GM12878 (cell line): Measurements from ENCODE around the gene TLX1. TPM values are rescaled to one million over a fixed set of nuclear protein-coding genes. Genes with fewer than 3 reads are reported as not detected.

Experiments
- ATAC-seq: fragments of 200-7000 bp; cut with Tn5 transposase; 3 replicates; pipeline ENCODE4 v1.9.1; 2020; ENCODE audit warnings: mild to moderate bottlenecking, moderate library complexity
- BruUV-seq: library from RNA; stranded (reverse); fragments of 400-500 nt; replicated peaks from 2 replicates; lab custom pipeline; 2021; lab: Mats Ljungman, UMichigan
- CTCF ChIA-PET: fragments of 300-600 bp; sonication (Branson Sonifier 250); formaldehyde crosslinking; extraction: SDS; loops from one replicate; lab custom pipeline; 2021; ENCODE audit warnings: inconsistent platforms; lab: Yijun Ruan, JAX
- POLR2A ChIA-PET: fragments of 350-600 bp; formaldehyde crosslinking; extraction: SDS; loops from one replicate; lab custom pipeline; 2021; ENCODE audit warnings: inconsistent platforms; lab: Charles Lee
- RAD21 ChIA-PET: fragments of 300-600 bp; sonication (Branson Sonifier 250); formaldehyde crosslinking; loops from one replicate; lab custom pipeline; 2023; ENCODE audit warnings: antibody characterized with exemption; ENCODE audit not compliant: unreplicated experiment; lab: Charles Lee
- SMC1A ChIA-PET: fragments of 300-600 bp; sonication (Branson Sonifier 250); formaldehyde crosslinking; loops from one replicate; lab custom pipeline; 2023; ENCODE audit not compliant: unreplicated experiment, uncharacterized antibody; lab: Charles Lee
- DNase-seq: peaks from one replicate; pipeline ENCODE4 v3.0.0-alpha.2; 2011; ENCODE audit warnings: low read depth, low spot score
- FAIRE-seq: peaks from 3 replicates; lab custom pipeline; 2011; peaks lifted over from hg19 to GRCh38; lab: Jason Lieb, UNC
- H2AFZ ChIP-seq: 2 replicates; pipeline ENCODE4 v1.6.0; 2011; ENCODE audit warnings: low read depth, low read length, control low read depth; ENCODE audit not compliant: control insufficient read depth
- H3K27ac ChIP-seq: 2 replicates; pipeline ENCODE4 v1.5.1; 2011; ENCODE audit warnings: control low read depth; ENCODE audit not compliant: control insufficient read depth, insufficient read depth
- H3K27me3 ChIP-seq, 2 experiments: replicated peaks in 1 of 2; 2 replicates each; pipeline versions ENCODE4 v1.6.0 to v1.6.1; 2011; ENCODE audit warnings: low read length in 1 of 2; ENCODE audit not compliant: control insufficient read depth in 2 of 2, insufficient read depth in 2 of 2
- H3K36me3 ChIP-seq, 2 experiments: 2 replicates each; pipeline ENCODE4 v1.5.1; 2011; ENCODE audit warnings: low read length in 1 of 2; ENCODE audit not compliant: control insufficient read depth in 2 of 2, insufficient read depth in 2 of 2
- H3K4me1 ChIP-seq: 2 replicates; pipeline ENCODE4 v1.6.1; 2011; ENCODE audit warnings: mild to moderate bottlenecking, low read length, moderate library complexity, mixed read lengths; ENCODE audit not compliant: control insufficient read depth, insufficient read depth
- H3K4me2 ChIP-seq: 2 replicates; pipeline ENCODE4 v1.6.0; 2011; ENCODE audit warnings: control low read depth; ENCODE audit not compliant: control insufficient read depth, insufficient read depth
- H3K4me3 ChIP-seq: fragments of 200-600 bp; sonication (generic); 2 replicates; pipeline ENCODE4 v1.5.1; 2016
- H3K79me2 ChIP-seq: 2 replicates; pipeline ENCODE4 v1.6.0; 2011; ENCODE audit warnings: low read length; ENCODE audit not compliant: control insufficient read depth, insufficient read depth
- H3K9ac ChIP-seq: 2 replicates; pipeline ENCODE4 v1.8.0; 2011; ENCODE audit warnings: low read length, control low read depth, mixed read lengths; ENCODE audit not compliant: control insufficient read depth, insufficient read depth
- H3K9me3 ChIP-seq: replicated peaks from 3 replicates; pipeline ENCODE4 v1.5.1; 2011; ENCODE audit warnings: mild to moderate bottlenecking, low read length; ENCODE audit not compliant: control insufficient read depth, insufficient read depth
- H4K20me1 ChIP-seq: 2 replicates; pipeline ENCODE4 v1.6.0; 2011; ENCODE audit not compliant: control insufficient read depth, insufficient read depth
- BMI1 ChIP-seq: fragments of 450-650 bp; IDR thresholded peaks from 2 replicates; pipeline ENCODE4 v1.6.1; 2016; ENCODE audit warnings: mild to moderate bottlenecking, moderate library complexity, borderline replicate concordance
- ESRRA ChIP-seq: IDR thresholded peaks from 2 replicates; pipeline ENCODE4 v1.6.1; 2012; ENCODE audit warnings: mild to moderate bottlenecking, low read length, improper control_type of control experiment
- EZH2 ChIP-seq: IDR thresholded peaks from 2 replicates; pipeline ENCODE4 v1.6.1; 2012; ENCODE audit warnings: low read depth, mild to moderate bottlenecking, control low read depth, inconsistent platforms, low read length, borderline replicate concordance; ENCODE audit not compliant: control insufficient read depth
- LARP7 ChIP-seq: fragments of 450-650 bp; IDR thresholded peaks from 2 replicates; pipeline ENCODE4 v1.6.1; 2017; ENCODE audit warnings: mild to moderate bottlenecking
- MYB ChIP-seq: fragments of 150-350 bp; IDR thresholded peaks from 2 replicates; pipeline ENCODE4 v1.6.1; 2014; ENCODE audit warnings: mild to moderate bottlenecking, low read depth, low read length, borderline replicate concordance
- MYC ChIP-seq: IDR thresholded peaks from 2 replicates; pipeline ENCODE4 v1.6.1; 2011; ENCODE audit warnings: mild to moderate bottlenecking, low read length, moderate library complexity, inconsistent platforms; ENCODE audit not compliant: insufficient read depth, insufficient replicate concordance, insufficient read length, severe bottlenecking
- NRF1 ChIP-seq: conservative IDR thresholded peaks from 2 replicates; pipeline ENCODE4 v1.6.1; 2011; ENCODE audit warnings: mild to moderate bottlenecking, low read depth, low read length, improper control_type of control experiment
- SMAD5 ChIP-seq: IDR thresholded peaks from 2 replicates; pipeline ENCODE4 v1.6.1; 2016; ENCODE audit warnings: antibody characterized with exemption, low read depth
- ZNF622 ChIP-seq: fragments of 450-650 bp; IDR thresholded peaks from 2 replicates; pipeline ENCODE4 v1.6.1; 2017; ENCODE audit warnings: mild to moderate bottlenecking, inconsistent platforms
- WGBS: methylation state at CpG from one replicate; pipeline ENCODE4 v1.1.6; 2016; ENCODE audit warnings: low lambda C conversion rate; ENCODE audit not compliant: insufficient replicate concordance, insufficient coverage; ENCODE audit errors: missing lambda C conversion rate; 5-methylcytosine and 5-hydroxymethylcytosine counted together
- in situ Hi-C: fragments of 300-500 bp; cut with MboI; formaldehyde crosslinking; loops from 9 replicates; pipeline ENCODE4 v1.14.3; 2018; ENCODE audit warnings: mixed read lengths
- intact Hi-C: fragments of 100-400 bp; cut with micrococcal nuclease; formaldehyde crosslinking; loops from one replicate; pipeline ENCODE4 v1.14.2; 2022; ENCODE audit not compliant: unreplicated experiment
- polyA plus RNA-seq, 11 experiments: library from polyadenylated mRNA; depleted of rRNA in 4 of 11; unstranded in 6 of 11; stranded (reverse) in 5 of 11; fragments of >200 nt; fragmentation: Nextera tagmentation in 4 of 11; fragmentation: Illumina TruSeq in 1 of 11; extraction: Ambion mirVana in 4 of 11; extraction: Trizol in 1 of 11; gene quantifications; 1 replicate in 1 of 11; 2 replicates in 10 of 11; pipeline versions ENCODE4 v1.2.1 to v1.2.3, GENCODE V29; 2011 to 2016; ENCODE audit warnings: inconsistent platforms in 2 of 11, missing spikeins in 2 of 11, low read depth in 1 of 11
- total RNA-seq, 4 experiments: library from RNA; depleted of rRNA in 3 of 4; stranded (reverse); fragments of >200 nt in 3 of 4; fragmentation: Illumina TruSeq in 1 of 4; extraction: Trizol in 1 of 4; gene quantifications; 2 replicates each; pipeline versions ENCODE4 v1.2.1 to v1.2.3, GENCODE V29; 2013 to 2021
- TF ChIP-seq, protein P1 (sequence below): IDR thresholded peaks from 2 replicates; pipeline ENCODE4 v1.6.1; 2012; ENCODE audit warnings: improper control_type of control experiment, low read depth, low read length; ENCODE audit not compliant: insufficient replicate concordance
- TF ChIP-seq, protein P2 (sequence below): fragments of 450-650 bp; IDR thresholded peaks from 2 replicates; pipeline ENCODE4 v1.6.1; 2017; ENCODE audit warnings: low read depth, mild to moderate bottlenecking, moderate library complexity

TLX1 gene
- total and polyA plus RNA-seq, 10 of the 15 experiments (the other 5 are each of a cell fraction or from before 2014, with no cell fraction given): not detected

DNA sequence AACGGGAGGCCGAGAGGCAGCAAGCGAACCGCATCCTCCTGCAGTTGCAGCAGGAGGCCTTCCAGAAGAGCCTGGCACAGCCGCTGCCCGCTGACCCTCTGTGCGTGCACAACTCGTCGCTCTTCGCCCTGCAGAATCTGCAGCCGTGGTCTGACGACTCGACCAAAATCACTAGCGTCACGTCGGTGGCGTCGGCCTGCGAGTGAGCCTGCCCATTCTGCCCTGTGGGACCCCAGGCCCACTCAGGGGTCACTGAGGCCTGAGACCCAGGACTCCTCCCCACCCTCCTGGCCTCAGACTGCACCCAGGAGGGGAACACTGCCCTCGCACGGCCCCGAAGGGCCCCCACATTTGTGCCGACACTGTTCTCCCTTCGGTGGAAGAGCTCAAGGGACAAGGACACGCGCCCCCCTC is 5.6 kb downstream of the TLX1 start:
- Histone ChIP-seq H3K4me1 (no peaks in the 10 kb centered on the region), H3K9me3 (no peaks in the 10 kb centered on the region), H3K4me3 (no peak overlapping the region), H3K79me2 (no peaks in the 10 kb centered on the region), H3K27ac (no peak overlapping the region), H3K4me2 (no peak overlapping the region), H4K20me1 (peaks cover 2% of the 10 kb centered on the region; the same call in 1 of the 2 replicates), H3K9ac (no peak overlapping the region), H2AFZ (no peak overlapping the region), H3K27me3 (peaks cover 47% of the 10 kb centered on the region in 2 experiments), H3K36me3 (no peaks in the 10 kb centered on the region)
- DNase-seq: no peak
- TF ChIP-seq SMAD5: no peak
- intact Hi-C loops: no loop called here
- RAD21 ChIA-PET: no interaction called here
- in situ Hi-C loops: no loop called here
- 37% methylated on average over 26 of the region's 26 CpGs for WGBS
- CTCF ChIA-PET: interaction anchor here (1.3 kb wide), 1 partner anchor 41 kb away, joined by 3 read pairs; no protein-coding TSS in a partner anchor
- POLR2A ChIA-PET: no interaction called here
- BruUV-seq: no TSS peak
- FAIRE-seq: no peak
- no peak for ATAC-seq
- SMC1A ChIA-PET: no interaction called here

DNA sequence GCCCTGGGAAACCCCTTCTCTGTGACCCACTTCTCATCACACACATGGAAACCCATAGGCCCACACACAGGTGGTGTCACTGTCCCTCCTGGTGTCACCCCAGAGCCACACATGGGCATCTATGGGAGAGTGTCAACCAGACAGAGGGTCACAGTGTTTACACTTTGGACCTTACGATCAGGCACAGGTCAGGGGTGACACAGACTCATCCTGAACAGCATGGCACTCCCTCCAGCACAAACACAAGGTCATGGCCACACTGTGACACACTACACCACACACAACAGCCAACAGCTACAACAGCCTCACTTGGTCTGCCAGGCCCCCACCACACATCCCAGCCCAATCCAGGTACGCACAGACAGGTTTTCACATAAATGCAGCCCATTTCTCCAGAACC is 6.2 kb downstream of the TLX1 start:
- no peak overlapping the region for H3K9ac ChIP-seq
- SMC1A ChIA-PET: no interaction called here
- no peak for ATAC-seq
- in situ Hi-C loops (no loop called here), intact Hi-C loops (no loop called here)
- POLR2A ChIA-PET: no interaction called here
- peaks cover 2% of the 10 kb centered on the region; the same call in 1 of the 2 replicates for H4K20me1 ChIP-seq
- 57% methylated on average over 2 of the region's 2 CpGs for WGBS
- no TSS peak for BruUV-seq
- RAD21 ChIA-PET: no interaction called here
- no peak overlapping the region for H2AFZ ChIP-seq
- H3K79me2 ChIP-seq: no peaks in the 10 kb centered on the region
- H3K9me3 ChIP-seq: no peaks in the 10 kb centered on the region
- TF ChIP-seq NRF1: no peak
- no peak for TF ChIP-seq MYB
- TF ChIP-seq EZH2: no peak
- no peak for TF ChIP-seq ESRRA
- no peak for TF ChIP-seq LARP7
- TF ChIP-seq ZNF622: no peak
- TF ChIP-seq, protein P1, sequence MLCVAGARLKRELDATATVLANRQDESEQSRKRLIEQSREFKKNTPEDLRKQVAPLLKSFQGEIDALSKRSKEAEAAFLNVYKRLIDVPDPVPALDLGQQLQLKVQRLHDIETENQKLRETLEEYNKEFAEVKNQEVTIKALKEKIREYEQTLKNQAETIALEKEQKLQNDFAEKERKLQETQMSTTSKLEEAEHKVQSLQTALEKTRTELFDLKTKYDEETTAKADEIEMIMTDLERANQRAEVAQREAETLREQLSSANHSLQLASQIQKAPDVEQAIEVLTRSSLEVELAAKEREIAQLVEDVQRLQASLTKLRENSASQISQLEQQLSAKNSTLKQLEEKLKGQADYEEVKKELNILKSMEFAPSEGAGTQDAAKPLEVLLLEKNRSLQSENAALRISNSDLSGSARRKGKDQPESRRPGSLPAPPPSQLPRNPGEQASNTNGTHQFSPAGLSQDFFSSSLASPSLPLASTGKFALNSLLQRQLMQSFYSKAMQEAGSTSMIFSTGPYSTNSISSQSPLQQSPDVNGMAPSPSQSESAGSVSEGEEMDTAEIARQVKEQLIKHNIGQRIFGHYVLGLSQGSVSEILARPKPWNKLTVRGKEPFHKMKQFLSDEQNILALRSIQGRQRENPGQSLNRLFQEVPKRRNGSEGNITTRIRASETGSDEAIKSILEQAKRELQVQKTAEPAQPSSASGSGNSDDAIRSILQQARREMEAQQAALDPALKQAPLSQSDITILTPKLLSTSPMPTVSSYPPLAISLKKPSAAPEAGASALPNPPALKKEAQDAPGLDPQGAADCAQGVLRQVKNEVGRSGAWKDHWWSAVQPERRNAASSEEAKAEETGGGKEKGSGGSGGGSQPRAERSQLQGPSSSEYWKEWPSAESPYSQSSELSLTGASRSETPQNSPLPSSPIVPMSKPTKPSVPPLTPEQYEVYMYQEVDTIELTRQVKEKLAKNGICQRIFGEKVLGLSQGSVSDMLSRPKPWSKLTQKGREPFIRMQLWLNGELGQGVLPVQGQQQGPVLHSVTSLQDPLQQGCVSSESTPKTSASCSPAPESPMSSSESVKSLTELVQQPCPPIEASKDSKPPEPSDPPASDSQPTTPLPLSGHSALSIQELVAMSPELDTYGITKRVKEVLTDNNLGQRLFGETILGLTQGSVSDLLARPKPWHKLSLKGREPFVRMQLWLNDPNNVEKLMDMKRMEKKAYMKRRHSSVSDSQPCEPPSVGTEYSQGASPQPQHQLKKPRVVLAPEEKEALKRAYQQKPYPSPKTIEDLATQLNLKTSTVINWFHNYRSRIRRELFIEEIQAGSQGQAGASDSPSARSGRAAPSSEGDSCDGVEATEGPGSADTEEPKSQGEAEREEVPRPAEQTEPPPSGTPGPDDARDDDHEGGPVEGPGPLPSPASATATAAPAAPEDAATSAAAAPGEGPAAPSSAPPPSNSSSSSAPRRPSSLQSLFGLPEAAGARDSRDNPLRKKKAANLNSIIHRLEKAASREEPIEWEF: no peak
- TF ChIP-seq MYC: no peak
- TF ChIP-seq, protein P2, sequence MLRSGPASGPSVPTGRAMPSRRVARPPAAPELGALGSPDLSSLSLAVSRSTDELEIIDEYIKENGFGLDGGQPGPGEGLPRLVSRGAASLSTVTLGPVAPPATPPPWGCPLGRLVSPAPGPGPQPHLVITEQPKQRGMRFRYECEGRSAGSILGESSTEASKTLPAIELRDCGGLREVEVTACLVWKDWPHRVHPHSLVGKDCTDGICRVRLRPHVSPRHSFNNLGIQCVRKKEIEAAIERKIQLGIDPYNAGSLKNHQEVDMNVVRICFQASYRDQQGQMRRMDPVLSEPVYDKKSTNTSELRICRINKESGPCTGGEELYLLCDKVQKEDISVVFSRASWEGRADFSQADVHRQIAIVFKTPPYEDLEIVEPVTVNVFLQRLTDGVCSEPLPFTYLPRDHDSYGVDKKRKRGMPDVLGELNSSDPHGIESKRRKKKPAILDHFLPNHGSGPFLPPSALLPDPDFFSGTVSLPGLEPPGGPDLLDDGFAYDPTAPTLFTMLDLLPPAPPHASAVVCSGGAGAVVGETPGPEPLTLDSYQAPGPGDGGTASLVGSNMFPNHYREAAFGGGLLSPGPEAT: no peak
- TF ChIP-seq BMI1: no peak
- no peaks in the 10 kb centered on the region for H3K36me3 ChIP-seq
- H3K27ac ChIP-seq: no peak overlapping the region
- H3K4me2 ChIP-seq: no peak overlapping the region
- CTCF ChIA-PET: interaction anchor here (0.7 to 1.3 kb wide), 2 partner anchors 40 to 42 kb away, joined by 3 read pairs; no protein-coding TSS in a partner anchor
- no peak for FAIRE-seq
- no peak for DNase-seq
- peaks cover 42 to 44% of the 10 kb centered on the region in 2 experiments for H3K27me3 ChIP-seq
- H3K4me3 ChIP-seq: no peak overlapping the region
- H3K4me1 ChIP-seq: no peaks in the 10 kb centered on the region
